ENCODE data around the gene DNAH5.

- no peak for TF ChIP-seq ARNT (IDR thresholded peaks at IDR 0.05)
- no peak for TF ChIP-seq SP1 (IDR thresholded peaks at IDR 0.05)
- no peak for TF ChIP-seq PKNOX1 (IDR thresholded peaks at IDR 0.05)
- TF ChIP-seq ZNF384 (IDR thresholded peaks at IDR 0.05) = no peak
- TF ChIP-seq TARDBP (IDR thresholded peaks at IDR 0.05) = no peak
These were observed 160.8 kb downstream of the DNAH5 start for GRCh38 chr5:13783726-13784125.
